Stomach (tissue), 4 donors: ENCODE measurements around the gene PYROXD2.

Source experiments
- CTCF ChIP-seq, 7 experiments: fragments of 450-650 bp in 4 of 7; fragments of 200-600 bp in 3 of 7; sonication (generic) in 3 of 7; IDR thresholded peaks; one replicate each; pipeline ENCODE4 v1.5.1; 2016 to 2019; ENCODE audit warnings: antibody characterized with exemption in 7 of 7, control low read depth in 2 of 7, mild to moderate bottlenecking in 1 of 7
- EP300 ChIP-seq: sonication (generic); formaldehyde crosslinking; IDR thresholded peaks from one replicate; pipeline ENCODE4 v1.6.1; 2017; ENCODE audit warnings: antibody characterized with exemption
- POLR2A ChIP-seq, 4 donors: fragments of 450-650 bp; IDR thresholded peaks; one replicate each; pipeline ENCODE4 v1.6.1; 2016; ENCODE audit warnings: antibody characterized with exemption in 4 of 4, control low read depth in 2 of 4, mild to moderate bottlenecking in 1 of 4, moderate library complexity in 1 of 4
- POLR2AphosphoS5 ChIP-seq, 3 donors: sonication (generic); formaldehyde crosslinking; IDR thresholded peaks; one replicate each; pipeline ENCODE4 v1.6.1; 2016; ENCODE audit warnings: antibody characterized with exemption in 3 of 3

- no peak for TF ChIP-seq CTCF (IDR thresholded peaks at IDR 0.05)
- TF ChIP-seq POLR2AphosphoS5 (IDR thresholded peaks at IDR 0.05), result no peak
- TF ChIP-seq POLR2A (IDR thresholded peaks at IDR 0.05), result no peak
- no peak for TF ChIP-seq EP300
These were observed 38.0 kb downstream of the PYROXD2 start for GRCh38 chr10:98377001-98377400.
